Effector memory CD4-positive, alpha-beta T cell (primary cell): ENCODE results near the gene KIAA0319L.
"Not testable (repeated sequence)": the region's sequence is repeated elsewhere in the genome, so short reads cannot be mapped to it uniquely, and the experiment has no call there.

Experiments used
- DNase-seq, 3 donors: peaks; one replicate each; pipeline ENCODE4 v3.0.0-alpha.2; 2020
- H3K27ac ChIP-seq: 2 replicates; pipeline ENCODE4 v1.7.0; 2013; ENCODE audit warnings: mild to moderate bottlenecking, low read length, moderate library complexity; ENCODE audit not compliant: insufficient read depth, poor library complexity, severe bottlenecking
- H3K27me3 ChIP-seq: replicated peaks from 2 replicates; pipeline ENCODE4 v1.7.0; 2013; ENCODE audit warnings: mild to moderate bottlenecking, low read length; ENCODE audit not compliant: insufficient read depth, control insufficient read depth, poor library complexity, severe bottlenecking
- H3K36me3 ChIP-seq: 2 replicates; pipeline ENCODE4 v1.7.0; 2013; ENCODE audit warnings: mild to moderate bottlenecking, low read length, moderate library complexity; ENCODE audit not compliant: control insufficient read depth, insufficient read depth
- H3K4me1 ChIP-seq: 2 replicates; pipeline ENCODE4 v1.7.0; 2013; ENCODE audit warnings: low read length, mild to moderate bottlenecking; ENCODE audit not compliant: control insufficient read depth, insufficient read depth, poor library complexity, severe bottlenecking
- H3K4me3 ChIP-seq: 2 replicates; pipeline ENCODE4 v1.7.0; 2013; ENCODE audit warnings: low read length, low read depth, mild to moderate bottlenecking; ENCODE audit not compliant: insufficient read depth, poor library complexity, severe bottlenecking
- H3K9me3 ChIP-seq: 2 replicates; pipeline ENCODE4 v1.7.0; 2013; ENCODE audit warnings: mild to moderate bottlenecking, low read length, moderate library complexity; ENCODE audit not compliant: control insufficient read depth

The KIAA0319L gene

DNA sequence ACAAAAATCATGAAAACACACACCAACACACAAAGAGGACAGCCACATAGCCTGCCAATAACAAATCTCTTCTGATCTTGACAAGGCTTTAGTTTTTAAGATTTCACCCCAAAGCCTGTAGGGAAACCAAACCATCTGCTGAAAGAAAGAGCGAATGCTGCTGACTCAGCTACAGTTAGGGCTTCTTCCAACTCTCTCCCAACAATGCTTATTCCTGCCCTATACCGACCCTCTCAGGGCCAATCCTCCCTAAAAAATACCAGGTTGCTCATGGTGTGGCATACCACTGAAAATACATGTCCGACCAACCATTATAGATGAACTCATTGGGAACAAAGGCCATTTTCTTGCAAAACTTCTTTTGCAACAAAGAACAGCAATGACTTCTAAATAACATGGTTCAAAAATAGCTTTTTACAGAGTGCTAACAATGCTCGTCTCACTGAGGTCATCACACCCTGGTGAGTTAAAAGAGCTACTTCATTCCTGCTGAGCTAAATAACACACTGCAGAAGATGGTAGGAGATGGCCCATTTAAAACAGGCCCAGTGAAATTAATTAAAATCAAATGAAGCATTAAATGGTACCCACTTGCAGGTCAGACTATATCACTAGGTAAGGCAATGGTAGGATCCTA lies 86.1 kb downstream of the KIAA0319L start:
- H3K27me3 ChIP-seq, result no peaks in the 10 kb centered on the region
- H3K27ac ChIP-seq, result no peak overlapping the region
- H3K4me1 ChIP-seq, result no peaks in the 10 kb centered on the region
- no peak for DNase-seq
- peaks cover 38% of the 10 kb centered on the region for H3K36me3 ChIP-seq
- no peak overlapping the region for H3K4me3 ChIP-seq
- H3K9me3 ChIP-seq, result no peaks in the 10 kb centered on the region

DNA sequence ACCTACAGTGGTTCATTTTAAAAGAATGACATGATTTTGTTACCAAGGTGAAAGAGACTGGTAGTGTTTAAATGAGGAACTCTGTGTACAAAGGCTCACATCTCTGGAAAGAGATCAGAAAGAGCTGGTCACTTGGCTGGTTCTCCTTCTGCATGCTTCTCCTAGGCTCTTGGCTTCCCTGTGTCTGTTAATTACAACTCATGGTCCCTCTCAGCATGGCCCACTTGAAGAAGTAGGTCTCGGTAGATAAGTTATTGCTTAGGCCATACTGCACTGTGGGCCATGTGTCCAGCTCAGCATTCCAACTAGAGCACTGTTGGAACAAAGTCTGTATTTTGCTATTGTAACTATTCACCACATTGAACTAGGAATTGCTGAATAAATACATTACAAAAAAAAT lies 91.1 kb downstream of the KIAA0319L start:
- Histone ChIP-seq H3K4me3 (no peak overlapping the region), H3K9me3 (no peaks in the 10 kb centered on the region), H3K36me3 (peaks cover 32% of the 10 kb centered on the region), H3K27me3 (no peaks in the 10 kb centered on the region), H3K27ac (no peak overlapping the region), H3K4me1 (no peaks in the 10 kb centered on the region)
- no peak for DNase-seq

DNA sequence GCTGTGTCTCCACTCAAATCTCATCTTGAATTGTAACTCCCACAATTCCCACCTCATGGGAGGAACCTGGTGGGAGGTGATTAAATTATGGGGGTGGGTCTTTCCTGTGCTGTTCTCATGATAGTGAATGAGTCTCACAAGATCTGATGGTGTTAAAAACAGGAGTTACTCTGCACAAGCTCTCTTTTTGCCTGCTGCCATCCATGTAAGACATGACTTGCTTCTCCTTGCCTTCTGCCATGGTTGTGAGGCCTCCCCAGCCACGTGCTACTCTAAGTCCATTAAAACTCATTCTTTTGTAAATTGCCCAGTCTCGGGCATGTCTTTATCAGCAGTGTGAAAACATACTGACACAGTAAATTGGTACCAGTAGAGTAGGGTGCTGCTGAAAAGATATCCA lies 93.5 kb downstream of the KIAA0319L start:
- H3K9me3 ChIP-seq, H3K4me3 ChIP-seq, H3K27me3 ChIP-seq, H3K27ac ChIP-seq, DNase-seq, H3K4me1 ChIP-seq: not testable (repeated sequence)
- peaks cover 25% of the 10 kb centered on the region for H3K36me3 ChIP-seq

DNA sequence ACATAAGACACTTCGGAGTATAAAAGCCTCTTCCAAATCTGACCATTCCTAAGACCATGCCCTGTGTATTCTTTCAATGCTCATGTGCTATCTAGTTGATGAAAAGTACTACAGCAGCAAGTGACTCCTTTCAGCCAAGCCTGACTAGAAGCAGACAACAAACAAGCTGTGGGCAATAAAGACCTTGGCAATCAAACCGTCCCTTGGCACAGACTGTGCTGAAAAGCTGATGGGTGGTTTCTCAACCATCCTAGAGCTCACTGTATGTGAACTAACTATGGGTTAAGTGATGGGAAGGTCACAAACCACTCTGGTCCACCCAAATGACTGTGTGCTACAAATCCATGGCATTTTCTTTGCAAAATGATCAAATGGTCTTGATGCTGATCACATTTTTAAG lies 94.0 kb downstream of the KIAA0319L start:
- peaks cover 20% of the 10 kb centered on the region for H3K36me3 ChIP-seq
- no peaks in the 10 kb centered on the region for H3K4me1 ChIP-seq
- H3K27me3 ChIP-seq, result no peaks in the 10 kb centered on the region
- H3K9me3 ChIP-seq, result no peaks in the 10 kb centered on the region
- H3K4me3 ChIP-seq, result no peak overlapping the region
- no peak for DNase-seq
- H3K27ac ChIP-seq, result no peak overlapping the region

DNA sequence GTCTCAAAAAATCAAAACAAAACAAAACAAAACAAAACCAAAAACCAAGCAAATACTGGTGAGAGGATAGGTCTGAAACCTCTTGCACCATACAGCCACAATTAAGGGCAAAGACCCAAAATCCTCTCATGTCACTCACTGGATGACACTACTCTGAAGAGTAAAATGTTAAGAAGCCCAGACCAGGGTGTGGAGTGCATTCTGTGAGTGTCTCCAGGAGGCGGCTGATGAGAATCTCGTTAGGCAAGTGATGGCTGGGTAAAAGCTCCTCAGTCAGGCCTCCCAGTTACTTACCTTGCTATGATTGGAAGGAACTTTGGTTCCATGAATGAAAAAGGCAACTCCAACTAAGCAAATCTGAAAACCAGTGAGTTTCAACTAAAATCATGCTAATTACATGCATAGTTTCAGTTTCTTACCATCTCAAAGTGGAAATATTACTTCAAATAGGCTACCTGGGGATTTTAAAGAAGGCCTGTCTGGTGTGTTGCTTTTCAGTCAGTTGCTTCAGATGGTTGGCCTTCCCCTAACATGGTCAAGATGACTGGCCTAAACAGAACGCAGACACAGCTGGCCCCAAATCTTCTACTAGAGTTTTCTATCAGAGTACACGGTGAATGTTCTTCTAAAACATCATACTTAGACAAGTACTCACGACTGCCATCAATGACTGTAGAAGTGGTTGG lies 95.1 kb downstream of the KIAA0319L start:
- Histone ChIP-seq H3K27me3 (no peaks in the 10 kb centered on the region), H3K4me1 (no peaks in the 10 kb centered on the region), H3K27ac (no peak overlapping the region), H3K4me3 (no peak overlapping the region), H3K9me3 (no peaks in the 10 kb centered on the region), H3K36me3 (peaks cover 16% of the 10 kb centered on the region)
- no peak for DNase-seq

DNA sequence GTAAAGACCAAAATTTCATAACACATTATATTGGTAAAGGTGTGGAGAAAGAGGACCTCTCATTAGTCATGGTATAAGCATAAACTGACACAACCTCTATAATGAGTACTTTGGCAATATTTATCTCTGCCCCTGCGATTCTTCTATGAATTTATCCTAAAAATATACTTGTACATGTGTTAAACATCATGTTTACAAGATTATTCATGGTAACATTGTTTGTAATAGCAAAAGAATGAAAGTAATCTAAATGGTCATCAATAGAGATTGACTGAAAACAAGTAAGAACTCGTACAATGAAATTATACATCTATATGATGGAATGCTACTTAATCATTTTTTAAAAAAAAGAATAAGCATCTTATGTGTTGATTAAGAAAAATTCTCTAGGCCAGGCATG lies 96.4 kb downstream of the KIAA0319L start:
- DNase-seq, result no peak
- Histone ChIP-seq H3K4me1 (no peaks in the 10 kb centered on the region), H3K27ac (no peak overlapping the region), H3K4me3 (no peak overlapping the region), H3K27me3 (no peaks in the 10 kb centered on the region), H3K9me3 (no peaks in the 10 kb centered on the region), H3K36me3 (peaks cover 11% of the 10 kb centered on the region)

DNA sequence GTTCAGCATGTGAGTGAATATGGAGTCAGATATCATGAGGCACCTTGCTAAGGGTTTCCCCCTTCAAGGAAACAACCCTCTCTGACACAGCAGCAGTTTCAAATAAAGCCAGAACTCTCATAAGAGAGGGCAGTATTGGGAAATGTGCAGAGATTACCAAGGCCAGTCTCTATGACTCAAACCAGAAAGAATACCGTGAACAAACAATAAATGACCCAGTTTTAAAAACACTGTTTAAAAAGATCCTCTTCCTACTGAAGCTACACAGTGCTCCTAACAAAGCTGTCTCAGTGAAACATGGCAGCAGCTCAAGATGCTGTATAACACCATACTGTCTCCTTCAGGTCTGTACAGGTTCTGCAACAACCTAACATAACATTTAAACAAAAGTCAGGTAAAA lies 102.6 kb downstream of the KIAA0319L start:
- DNase-seq, result no peak
- Histone ChIP-seq H3K27me3 (no peaks in the 10 kb centered on the region), H3K27ac (no peak overlapping the region), H3K36me3 (peaks cover 11% of the 10 kb centered on the region), H3K4me1 (peaks cover 13% of the 10 kb centered on the region), H3K4me3 (no peak overlapping the region), H3K9me3 (no peaks in the 10 kb centered on the region)

DNA sequence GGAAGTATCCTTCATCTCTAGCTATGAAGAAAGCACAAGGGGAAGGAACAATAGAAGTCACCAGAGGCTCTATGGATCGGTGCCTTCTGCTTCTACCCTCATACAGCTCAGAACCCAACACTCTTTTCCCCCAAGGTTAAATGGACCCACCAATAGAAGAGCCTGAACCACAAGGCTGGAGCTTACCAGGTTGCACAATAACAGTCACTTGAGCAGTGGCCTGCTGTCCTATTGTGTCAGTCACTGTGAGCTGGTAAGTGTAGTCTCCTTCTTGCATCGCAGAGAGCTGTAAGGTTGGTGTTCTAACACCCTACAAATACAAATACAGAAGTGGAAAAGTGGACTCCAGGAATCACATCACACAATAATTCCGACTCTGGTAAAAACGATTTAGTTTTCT lies 103.0 kb downstream of the KIAA0319L start:
- H3K27ac ChIP-seq, result no peak overlapping the region
- peaks cover 13% of the 10 kb centered on the region for H3K4me1 ChIP-seq
- no peak overlapping the region for H3K4me3 ChIP-seq
- H3K36me3 ChIP-seq, result peaks cover 15% of the 10 kb centered on the region
- no peak for DNase-seq
- H3K9me3 ChIP-seq, result no peaks in the 10 kb centered on the region
- no peaks in the 10 kb centered on the region for H3K27me3 ChIP-seq

DNA sequence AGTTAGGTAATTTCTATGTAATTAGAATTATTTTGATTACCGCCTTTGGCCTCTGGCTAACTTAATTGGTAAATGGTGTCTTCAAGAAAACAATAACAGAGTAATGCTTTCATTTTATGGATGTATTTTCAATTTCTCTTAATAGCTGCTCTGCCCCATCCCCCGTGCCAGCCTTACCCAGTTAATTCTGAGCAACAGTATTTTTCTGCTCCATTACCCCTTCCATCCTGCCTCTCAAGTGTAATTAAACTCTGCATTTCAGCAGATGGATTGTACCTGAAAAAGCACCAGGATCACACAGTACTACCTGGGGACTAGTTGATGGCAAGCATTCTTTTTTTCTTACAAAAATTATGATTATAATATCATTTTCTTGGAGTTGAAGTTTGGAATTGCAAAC lies 104.2 kb downstream of the KIAA0319L start:
- H3K4me1 ChIP-seq, result peaks cover 13% of the 10 kb centered on the region
- peaks cover 27% of the 10 kb centered on the region for H3K36me3 ChIP-seq
- H3K9me3 ChIP-seq, result no peaks in the 10 kb centered on the region
- H3K27me3 ChIP-seq, result no peaks in the 10 kb centered on the region
- no peak overlapping the region for H3K27ac ChIP-seq
- no peak for DNase-seq
- H3K4me3 ChIP-seq, result no peak overlapping the region

DNA sequence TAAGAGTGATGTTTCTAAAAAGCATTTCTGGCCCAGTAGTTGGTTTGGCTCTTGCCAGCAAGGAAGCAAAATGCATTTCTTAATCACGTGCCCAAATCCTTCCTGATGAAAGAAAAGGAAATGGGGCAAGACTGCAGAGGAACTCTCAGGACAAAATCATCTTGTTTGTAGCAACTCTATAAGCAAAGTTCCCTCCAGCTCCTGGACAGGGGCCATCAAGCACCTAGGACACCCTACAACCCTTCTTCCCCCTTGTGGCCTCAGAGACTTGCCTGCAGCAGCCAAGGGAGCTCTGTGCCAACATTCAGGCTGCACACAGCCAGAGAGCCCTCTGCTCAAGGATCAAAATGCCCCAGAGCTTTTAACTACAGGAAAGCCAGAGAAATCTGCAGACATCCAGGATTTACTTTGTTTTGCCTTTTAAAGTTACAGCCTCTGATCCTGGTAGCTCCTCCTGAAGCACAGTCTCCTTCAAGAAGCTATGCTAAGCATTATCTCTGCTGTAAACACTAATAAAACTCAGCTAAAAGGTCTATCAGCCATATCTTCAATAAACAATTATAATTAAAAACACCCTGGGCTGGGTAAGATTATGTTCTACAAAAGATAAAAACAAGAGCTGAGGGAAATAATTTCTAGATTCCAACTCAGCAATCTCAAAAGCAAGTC lies 105.0 kb downstream of the KIAA0319L start:
- H3K27ac ChIP-seq, result no peak overlapping the region
- peaks cover 13% of the 10 kb centered on the region for H3K4me1 ChIP-seq
- no peak for DNase-seq
- H3K36me3 ChIP-seq, result peaks cover 33% of the 10 kb centered on the region
- no peaks in the 10 kb centered on the region for H3K27me3 ChIP-seq
- H3K9me3 ChIP-seq, result no peaks in the 10 kb centered on the region
- no peak overlapping the region for H3K4me3 ChIP-seq
